Colonic mucosa (tissue), 4 donors: Measurements from ENCODE around the gene FBXO21. TPM values are rescaled to one million over a fixed set of nuclear protein-coding genes. Genes with fewer than 3 reads are reported as not detected.

ENCODE experiments used
- DNase-seq: peaks from one replicate; pipeline ENCODE4 v3.0.0-alpha.2; 2020
- H3K27ac ChIP-seq: fragments of 200-600 bp; one replicate; pipeline ENCODE4 v1.8.0; 2021
- H3K27me3 ChIP-seq: fragments of 200-600 bp; one replicate; pipeline ENCODE4 v1.8.0; 2021
- H3K36me3 ChIP-seq: fragments of 200-600 bp; one replicate; pipeline ENCODE4 v1.8.0; 2021
- H3K4me1 ChIP-seq: fragments of 200-600 bp; one replicate; pipeline ENCODE4 v1.8.0; 2021; ENCODE audit warnings: mild to moderate bottlenecking
- H3K4me3 ChIP-seq: fragments of 200-600 bp; one replicate; pipeline ENCODE4 v1.8.0; 2021
- H3K9ac ChIP-seq, 2 donors: one replicate each; pipeline ENCODE4 v1.7.0; 2013; ENCODE audit warnings: control low read depth in 2 of 2, low read depth in 2 of 2, low read length in 2 of 2
- H3K9me3 ChIP-seq: fragments of 200-600 bp; one replicate; pipeline ENCODE4 v1.8.0; 2021
- CTCF ChIP-seq: fragments of 200-600 bp; IDR thresholded peaks from one replicate; pipeline ENCODE4 v1.8.0; 2022; ENCODE audit warnings: antibody characterized with exemption, mild to moderate bottlenecking
- intact Hi-C: fragments of 100-400 bp; cut with DNase I; formaldehyde crosslinking; loops from one replicate; pipeline ENCODE4 v1.14.1; 2022
- total RNA-seq, 2 donors: library from RNA; stranded (reverse); fragmentation: NEBNext Ultra II Directional in 1 of 2; extraction: Animal tissue kit (Norgen Biotek cat#: 25700) in 1 of 2; gene quantifications; one replicate each; pipeline ENCODE4 v1.2.1, GENCODE V29; 2021
- donor health status: healthy.
- donor health status: DM: no; HTN: no; CAD: no.
- donor health status: DM: no; HTN: no; CAD: no.

Gene FBXO21
- total RNA-seq, 2 donors from 2014 or later = 34.5 to 34.7 TPM

- H3K36me3 ChIP-seq = no peaks in the 10 kb centered on the region
- no peak overlapping the region for H3K27ac ChIP-seq
- no peak overlapping the region for H3K4me3 ChIP-seq
- DNase-seq = no peak
- intact Hi-C loops = no loop called here
- no peak overlapping the region for H3K9ac ChIP-seq
- no peaks in the 10 kb centered on the region for H3K9me3 ChIP-seq
- no peaks in the 10 kb centered on the region for H3K27me3 ChIP-seq
- no peak for TF ChIP-seq CTCF
- no peaks in the 10 kb centered on the region for H3K4me1 ChIP-seq
Measured at GRCh38 chr12:117125767-117126166, 64.5 kb downstream of the FBXO21 start.

GRCh38 chr12:117125272-117125613, 65.0 kb downstream of the FBXO21 start:
- TF ChIP-seq CTCF = no peak
- Histone ChIP-seq H3K27ac (no peak overlapping the region), H3K36me3 (no peaks in the 10 kb centered on the region), H3K27me3 (no peaks in the 10 kb centered on the region), H3K4me1 (no peaks in the 10 kb centered on the region), H3K9me3 (no peaks in the 10 kb centered on the region), H3K9ac (no peak overlapping the region), H3K4me3 (no peak overlapping the region)
- intact Hi-C loops = no loop called here
- no peak for DNase-seq

- Histone ChIP-seq H3K9ac (no peak overlapping the region), H3K4me1 (no peaks in the 10 kb centered on the region), H3K27me3 (no peaks in the 10 kb centered on the region), H3K27ac (no peak overlapping the region), H3K4me3 (no peak overlapping the region), H3K36me3 (no peaks in the 10 kb centered on the region), H3K9me3 (no peaks in the 10 kb centered on the region)
- DNase-seq = no peak
- TF ChIP-seq CTCF = no peak
- intact Hi-C loops = no loop called here
Measured at GRCh38 chr12:117124421-117125271, 65.6 kb downstream of the FBXO21 start.

GRCh38 chr12:117121441-117121840, 68.8 kb downstream of the FBXO21 start:
- Histone ChIP-seq H3K4me1 (no peaks in the 10 kb centered on the region), H3K36me3 (no peaks in the 10 kb centered on the region), H3K27ac (no peak overlapping the region), H3K9ac (no peak overlapping the region), H3K27me3 (no peaks in the 10 kb centered on the region), H3K9me3 (no peaks in the 10 kb centered on the region), H3K4me3 (no peak overlapping the region)
- no peak for DNase-seq
- TF ChIP-seq CTCF = no peak
- intact Hi-C loops = loop anchor here (2.0 kb wide), 1 partner anchor 97 kb away; no protein-coding TSS in a partner anchor

- no peaks in the 10 kb centered on the region for H3K27me3 ChIP-seq
- no peak overlapping the region for H3K27ac ChIP-seq
- no peaks in the 10 kb centered on the region for H3K4me1 ChIP-seq
- no peak overlapping the region for H3K4me3 ChIP-seq
- no peaks in the 10 kb centered on the region for H3K9me3 ChIP-seq
- no peak overlapping the region for H3K9ac ChIP-seq
- intact Hi-C loops = loop anchor here (2.0 kb wide), 1 partner anchor 96 kb away; no protein-coding TSS in a partner anchor
- H3K36me3 ChIP-seq = no peaks in the 10 kb centered on the region
- no peak for TF ChIP-seq CTCF
- no peak for DNase-seq
Measured at GRCh38 chr12:117120787-117121186, 69.5 kb downstream of the FBXO21 start.
